Caco-2 (cell line): ENCODE measurements around the gene ARPC1B. TPM values are rescaled to one million over a fixed set of nuclear protein-coding genes. Genes with fewer than 3 reads are reported as not detected.
"Not testable (repeated sequence)": the region's sequence is repeated elsewhere in the genome, so short reads cannot be mapped to it uniquely, and the experiment has no call there.

Source experiments
- BruUV-seq: library from RNA; stranded (reverse); fragments of 400-500 nt; replicated peaks from 2 replicates; lab custom pipeline; 2021; lab: Mats Ljungman, UMichigan
- CTCF ChIA-PET: fragments of 300-600 bp; sonication (Branson Sonifier 250); formaldehyde crosslinking; loops from one replicate; lab custom pipeline; 2022; ENCODE audit warnings: antibody characterized with exemption; lab: Charles Lee
- POLR2A ChIA-PET: fragments of 300-600 bp; sonication (Branson Sonifier 250); formaldehyde crosslinking; loops from one replicate; lab custom pipeline; 2022; ENCODE audit warnings: antibody characterized with exemption; lab: Charles Lee
- DNase-seq, 2 experiments: peaks; one replicate each; pipeline versions ENCODE4 v3.0.0 to v3.0.0-alpha.2; 2020 to 2022
- H3K27me3 ChIP-seq: replicated peaks from 2 replicates; pipeline ENCODE4 v1.6.0; 2011; ENCODE audit warnings: low read length; ENCODE audit not compliant: control insufficient read depth, insufficient read depth
- H3K36me3 ChIP-seq: 2 replicates; pipeline ENCODE4 v1.5.1; 2011; ENCODE audit warnings: low read length; ENCODE audit not compliant: control insufficient read depth, insufficient read depth
- H3K4me1 ChIP-seq: fragments of 250-450 bp; sonication (Bioruptor Pico); 2 replicates; pipeline ENCODE4 v1.5.1; 2020; ENCODE audit warnings: mild to moderate bottlenecking
- H3K4me3 ChIP-seq: 2 replicates; pipeline ENCODE4 v1.5.1; 2011; ENCODE audit warnings: low read depth, mild to moderate bottlenecking, control low read depth, low read length
- H3K9me3 ChIP-seq: fragments of 250-450 bp; sonication (Bioruptor Pico); 2 replicates; pipeline ENCODE4 v1.5.1; 2020; ENCODE audit warnings: mild to moderate bottlenecking, moderate library complexity
- H3K27ac Mint-ChIP-seq: one replicate; pipeline ENCODE4 v1.8.0; 2022; ENCODE audit warnings: mixed read lengths; ENCODE audit not compliant: unreplicated experiment
- H3K27me3 Mint-ChIP-seq: one replicate; pipeline ENCODE4 v1.8.0; 2022; ENCODE audit warnings: mixed read lengths; ENCODE audit not compliant: insufficient read depth, unreplicated experiment
- H3K36me3 Mint-ChIP-seq: one replicate; pipeline ENCODE4 v1.8.0; 2022; ENCODE audit warnings: mild to moderate bottlenecking, mixed read lengths; ENCODE audit not compliant: insufficient read depth, unreplicated experiment
- H3K4me1 Mint-ChIP-seq: one replicate; pipeline ENCODE4 v1.8.0; 2022; ENCODE audit warnings: low read depth, mixed read lengths; ENCODE audit not compliant: unreplicated experiment
- H3K4me3 Mint-ChIP-seq: one replicate; pipeline ENCODE4 v1.8.0; 2022; ENCODE audit warnings: mild to moderate bottlenecking, moderate library complexity, mixed read lengths; ENCODE audit not compliant: unreplicated experiment
- H3K9me3 Mint-ChIP-seq: one replicate; pipeline ENCODE4 v1.8.0; 2022; ENCODE audit warnings: mixed read lengths; ENCODE audit not compliant: unreplicated experiment
- intact Hi-C: fragments of 100-400 bp; cut with micrococcal nuclease; formaldehyde crosslinking; loops from one replicate; pipeline ENCODE4 v1.10.0; 2022; ENCODE audit not compliant: unreplicated experiment
- total RNA-seq: library from RNA; stranded (reverse); gene quantifications from 2 replicates; pipeline ENCODE4 v1.2.3, GENCODE V29; 2022
- TF ChIP-seq, protein P1 (sequence below), 2 experiments: fragments of 200-600 bp in 1 of 2; IDR thresholded peaks; 1 replicate in 1 of 2; 2 replicates in 1 of 2; pipeline versions ENCODE4 v1.5.1 to v1.8.0; 2011 to 2022; ENCODE audit warnings: antibody characterized with exemption in 1 of 2, control low read depth in 1 of 2, inconsistent platforms in 1 of 2, low read depth in 1 of 2, low read length in 1 of 2, mild to moderate bottlenecking in 1 of 2, moderate library complexity in 1 of 2; ENCODE audit not compliant: insufficient read depth in 1 of 2, severe bottlenecking in 1 of 2, unreplicated experiment in 1 of 2

ARPC1B gene
- total RNA-seq, 1 experiment from 2014 or later: 128 TPM

DNA sequence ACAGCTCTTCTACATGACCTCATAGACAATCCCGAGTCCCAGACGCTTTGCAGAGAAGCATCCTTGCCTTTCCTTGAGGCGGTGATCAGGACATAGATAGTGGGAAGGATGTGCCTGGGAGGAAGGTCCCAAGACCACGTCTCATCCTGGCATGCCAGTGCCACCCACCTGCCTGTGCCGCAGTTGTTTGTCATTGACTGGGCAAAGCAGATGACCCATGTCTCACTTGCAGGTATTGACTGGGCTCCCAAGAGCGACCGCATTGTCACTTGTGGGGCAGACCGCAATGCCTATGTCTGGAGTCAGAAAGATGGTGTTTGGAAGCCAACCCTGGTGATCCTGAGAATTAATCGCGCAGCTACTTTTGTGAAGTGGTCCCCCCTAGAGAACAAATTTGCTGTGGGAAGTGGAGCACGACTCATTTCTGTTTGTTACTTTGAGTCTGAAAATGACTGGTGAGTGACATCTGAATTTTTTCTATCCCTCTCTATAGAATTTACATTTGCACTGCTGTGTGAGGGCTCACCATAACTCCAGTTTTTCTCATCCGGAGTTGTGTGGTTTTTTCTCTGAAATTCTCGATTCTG, 30.4 kb upstream of the ARPC1B start:
- Mint-ChIP-seq H3K36me3 (peaks cover 90% of the 10 kb centered on the region), H3K4me1 (no peaks in the 10 kb centered on the region), H3K27ac (no peak overlapping the region), H3K9me3 (no peaks in the 10 kb centered on the region), H3K4me3 (no peak overlapping the region), H3K27me3 (no peaks in the 10 kb centered on the region)
- Histone ChIP-seq H3K36me3 (no peaks in the 10 kb centered on the region; the same call in 1 of the 2 replicates), H3K27me3 (no peaks in the 10 kb centered on the region), H3K9me3 (no peaks in the 10 kb centered on the region), H3K4me3 (no peak overlapping the region), H3K4me1 (no peaks in the 10 kb centered on the region)
- ChIA-PET POLR2A (no interaction called here), CTCF (no interaction called here)
- DNase-seq: no peak
- TF ChIP-seq, protein P1, sequence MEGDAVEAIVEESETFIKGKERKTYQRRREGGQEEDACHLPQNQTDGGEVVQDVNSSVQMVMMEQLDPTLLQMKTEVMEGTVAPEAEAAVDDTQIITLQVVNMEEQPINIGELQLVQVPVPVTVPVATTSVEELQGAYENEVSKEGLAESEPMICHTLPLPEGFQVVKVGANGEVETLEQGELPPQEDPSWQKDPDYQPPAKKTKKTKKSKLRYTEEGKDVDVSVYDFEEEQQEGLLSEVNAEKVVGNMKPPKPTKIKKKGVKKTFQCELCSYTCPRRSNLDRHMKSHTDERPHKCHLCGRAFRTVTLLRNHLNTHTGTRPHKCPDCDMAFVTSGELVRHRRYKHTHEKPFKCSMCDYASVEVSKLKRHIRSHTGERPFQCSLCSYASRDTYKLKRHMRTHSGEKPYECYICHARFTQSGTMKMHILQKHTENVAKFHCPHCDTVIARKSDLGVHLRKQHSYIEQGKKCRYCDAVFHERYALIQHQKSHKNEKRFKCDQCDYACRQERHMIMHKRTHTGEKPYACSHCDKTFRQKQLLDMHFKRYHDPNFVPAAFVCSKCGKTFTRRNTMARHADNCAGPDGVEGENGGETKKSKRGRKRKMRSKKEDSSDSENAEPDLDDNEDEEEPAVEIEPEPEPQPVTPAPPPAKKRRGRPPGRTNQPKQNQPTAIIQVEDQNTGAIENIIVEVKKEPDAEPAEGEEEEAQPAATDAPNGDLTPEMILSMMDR (IDR thresholded peaks at IDR 0.05; ENCODE audit: insufficient read depth in 1 of 2, low read depth in 1 of 2, low read length in 1 of 2, severe bottlenecking in 1 of 2, unreplicated experiment in 1 of 2): no peak
- intact Hi-C loops: no loop called here
- BruUV-seq: no TSS peak

- H3K4me1 Mint-ChIP-seq, H3K9me3 Mint-ChIP-seq, POLR2A ChIA-PET, H3K4me3 Mint-ChIP-seq, H3K27me3 ChIP-seq, H3K27ac Mint-ChIP-seq, intact Hi-C loops, H3K4me3 ChIP-seq, H3K4me1 ChIP-seq, H3K27me3 Mint-ChIP-seq, H3K36me3 ChIP-seq, BruUV-seq, DNase-seq, H3K9me3 ChIP-seq: not testable (repeated sequence)
- H3K36me3 Mint-ChIP-seq: peaks cover 83% of the 10 kb centered on the region
- CTCF ChIA-PET: interaction anchor here (0.6 kb wide), 1 partner anchor 1600 kb away, joined by 7 read pairs; no protein-coding TSS in a partner anchor
These were observed 23.9 kb upstream of the ARPC1B start for GRCh38 chr7:99350641-99351040.

DNA sequence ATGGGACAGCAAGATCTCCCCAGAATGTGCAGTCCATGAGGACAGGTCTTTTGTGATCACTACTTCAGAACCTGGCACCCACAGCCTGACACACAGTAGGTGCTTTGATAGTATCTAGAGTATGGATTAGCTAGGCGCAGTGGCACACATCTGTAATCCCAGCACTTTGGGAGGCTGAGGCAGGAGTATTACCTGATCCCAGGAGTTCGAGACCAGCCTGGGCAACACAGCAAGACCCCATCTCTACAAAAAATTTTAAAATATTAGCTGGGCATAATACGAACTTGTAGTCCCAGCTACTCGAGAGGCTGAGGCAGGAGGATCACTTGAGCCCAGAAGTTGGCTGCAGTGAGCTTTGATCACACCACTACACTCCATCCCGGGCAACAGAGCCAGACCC, 22.3 kb upstream of the ARPC1B start:
- peaks cover 2% of the 10 kb centered on the region; the same call in 1 of the 2 replicates for H3K36me3 ChIP-seq
- intact Hi-C loops: no loop called here

More for the DNA sequence above, 22.3 kb upstream of the ARPC1B start:
- Mint-ChIP-seq H3K27me3 (no peaks in the 10 kb centered on the region), H3K36me3 (peaks cover 92% of the 10 kb centered on the region), H3K9me3 (no peaks in the 10 kb centered on the region), H3K4me1 (no peaks in the 10 kb centered on the region), H3K27ac (no peak overlapping the region), H3K4me3 (no peak overlapping the region)
- ChIA-PET POLR2A (no interaction called here), CTCF (no interaction called here)
- DNase-seq: no peak
- Histone ChIP-seq H3K9me3 (no peaks in the 10 kb centered on the region), H3K4me3 (no peak overlapping the region), H3K27me3 (no peaks in the 10 kb centered on the region), H3K4me1 (no peaks in the 10 kb centered on the region)
- TF ChIP-seq, protein P1 (IDR thresholded peaks at IDR 0.05; ENCODE audit: insufficient read depth in 1 of 2, low read depth in 1 of 2, low read length in 1 of 2, severe bottlenecking in 1 of 2, unreplicated experiment in 1 of 2): no peak
- BruUV-seq: no TSS peak
